AG09309 (cell line): ENCODE measurements around the gene ARHGAP26.
A peak's percentile ranks its signal among the peaks of the same experiment; 100 is the strongest.
"Not testable (repeated sequence)": the region's sequence is repeated elsewhere in the genome, so short reads cannot be mapped to it uniquely, and the experiment has no call there.

ENCODE experiments used
- DNase-seq: peaks from one replicate; pipeline ENCODE4 v3.0.0-alpha.2; 2010; ENCODE audit warnings: low read depth
- H3K4me3 ChIP-seq: 2 replicates; pipeline ENCODE4 v1.5.1; 2011; ENCODE audit warnings: mild to moderate bottlenecking, low read depth, low read length, moderate library complexity; ENCODE audit not compliant: control insufficient read depth
- TF ChIP-seq, protein P1 (sequence below): IDR thresholded peaks from 2 replicates; pipeline ENCODE4 v1.5.1; 2011; ENCODE audit warnings: mild to moderate bottlenecking, low read depth, low read length, inconsistent platforms; ENCODE audit not compliant: insufficient read depth, control insufficient read depth; ENCODE audit errors: missing control alignments

ARHGAP26 gene

DNA sequence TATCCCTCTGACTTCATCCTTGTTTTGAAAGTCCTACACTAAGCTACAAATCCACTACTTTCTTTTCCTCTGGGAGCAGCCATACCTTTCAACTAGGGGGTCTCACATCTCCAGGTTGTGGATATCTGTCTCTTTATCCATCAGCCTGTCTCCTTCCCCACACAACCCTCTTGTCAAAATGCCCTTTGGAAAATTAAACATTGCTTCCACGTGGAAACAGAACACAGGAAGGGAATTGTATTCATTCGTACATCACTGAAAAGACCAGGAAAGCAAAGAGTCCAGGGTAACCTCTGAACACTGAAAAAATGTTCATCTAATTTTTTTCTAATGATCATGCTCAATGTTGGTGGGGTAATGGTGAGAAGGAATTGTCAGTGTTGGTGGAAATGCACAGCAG, 429.7 kb downstream of the ARHGAP26 start:
- no peak overlapping the region for H3K4me3 ChIP-seq
- TF ChIP-seq, protein P1, sequence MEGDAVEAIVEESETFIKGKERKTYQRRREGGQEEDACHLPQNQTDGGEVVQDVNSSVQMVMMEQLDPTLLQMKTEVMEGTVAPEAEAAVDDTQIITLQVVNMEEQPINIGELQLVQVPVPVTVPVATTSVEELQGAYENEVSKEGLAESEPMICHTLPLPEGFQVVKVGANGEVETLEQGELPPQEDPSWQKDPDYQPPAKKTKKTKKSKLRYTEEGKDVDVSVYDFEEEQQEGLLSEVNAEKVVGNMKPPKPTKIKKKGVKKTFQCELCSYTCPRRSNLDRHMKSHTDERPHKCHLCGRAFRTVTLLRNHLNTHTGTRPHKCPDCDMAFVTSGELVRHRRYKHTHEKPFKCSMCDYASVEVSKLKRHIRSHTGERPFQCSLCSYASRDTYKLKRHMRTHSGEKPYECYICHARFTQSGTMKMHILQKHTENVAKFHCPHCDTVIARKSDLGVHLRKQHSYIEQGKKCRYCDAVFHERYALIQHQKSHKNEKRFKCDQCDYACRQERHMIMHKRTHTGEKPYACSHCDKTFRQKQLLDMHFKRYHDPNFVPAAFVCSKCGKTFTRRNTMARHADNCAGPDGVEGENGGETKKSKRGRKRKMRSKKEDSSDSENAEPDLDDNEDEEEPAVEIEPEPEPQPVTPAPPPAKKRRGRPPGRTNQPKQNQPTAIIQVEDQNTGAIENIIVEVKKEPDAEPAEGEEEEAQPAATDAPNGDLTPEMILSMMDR, result no peak
- no peak for DNase-seq

DNA sequence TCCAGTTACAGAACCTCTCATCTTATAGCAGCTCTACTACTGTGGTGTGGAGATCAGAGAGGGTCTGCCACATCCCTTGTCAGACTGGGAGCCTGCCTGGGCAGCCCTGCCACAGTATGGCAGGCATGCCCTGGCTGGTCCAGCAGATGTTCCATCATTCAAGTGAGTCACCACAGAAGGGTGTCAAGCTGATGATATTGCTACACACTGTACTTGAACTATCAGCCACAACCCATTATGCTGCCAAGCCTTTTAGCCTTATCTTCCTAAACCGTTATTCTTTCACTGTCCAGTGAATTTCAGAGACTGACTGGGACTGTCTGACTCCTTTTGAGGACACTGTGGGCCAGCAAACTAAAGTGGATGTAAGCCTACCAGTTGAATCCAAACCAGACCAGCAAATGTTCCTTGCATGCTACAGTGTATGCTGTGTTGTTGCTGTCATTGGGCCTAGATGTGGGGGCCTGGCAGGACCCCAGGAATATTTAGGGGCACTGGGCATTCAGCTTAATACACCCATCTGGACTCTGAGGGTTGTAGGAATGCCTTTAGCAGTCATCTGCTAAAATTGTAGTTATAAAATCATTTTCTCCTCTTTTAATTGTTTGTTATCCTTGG, 430.7 kb downstream of the ARHGAP26 start:
- peak; percentile 77 for DNase-seq
- TF ChIP-seq, protein P1, result no peak
- no peak overlapping the region for H3K4me3 ChIP-seq

DNA sequence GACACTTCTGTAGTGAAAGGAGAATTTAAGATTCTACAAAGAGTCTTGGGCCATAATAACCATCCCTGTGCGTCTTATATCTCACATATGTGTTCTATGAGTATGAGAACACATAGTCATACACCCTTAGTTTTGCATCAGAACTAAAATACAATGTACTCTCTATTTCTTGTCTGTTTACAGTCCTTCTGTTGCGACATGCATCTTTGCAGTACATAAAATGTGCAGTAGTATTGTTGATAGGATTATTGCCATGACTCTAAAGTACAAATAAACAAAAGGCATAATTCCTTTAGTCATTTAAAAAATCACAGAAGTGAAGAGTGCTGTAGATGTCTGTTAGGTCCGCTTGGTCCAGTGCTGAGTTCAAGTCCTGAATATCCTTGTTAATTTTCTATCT, 431.4 kb downstream of the ARHGAP26 start:
- TF ChIP-seq, protein P1, result no peak
- no peak for DNase-seq
- H3K4me3 ChIP-seq, result no peak overlapping the region

DNA sequence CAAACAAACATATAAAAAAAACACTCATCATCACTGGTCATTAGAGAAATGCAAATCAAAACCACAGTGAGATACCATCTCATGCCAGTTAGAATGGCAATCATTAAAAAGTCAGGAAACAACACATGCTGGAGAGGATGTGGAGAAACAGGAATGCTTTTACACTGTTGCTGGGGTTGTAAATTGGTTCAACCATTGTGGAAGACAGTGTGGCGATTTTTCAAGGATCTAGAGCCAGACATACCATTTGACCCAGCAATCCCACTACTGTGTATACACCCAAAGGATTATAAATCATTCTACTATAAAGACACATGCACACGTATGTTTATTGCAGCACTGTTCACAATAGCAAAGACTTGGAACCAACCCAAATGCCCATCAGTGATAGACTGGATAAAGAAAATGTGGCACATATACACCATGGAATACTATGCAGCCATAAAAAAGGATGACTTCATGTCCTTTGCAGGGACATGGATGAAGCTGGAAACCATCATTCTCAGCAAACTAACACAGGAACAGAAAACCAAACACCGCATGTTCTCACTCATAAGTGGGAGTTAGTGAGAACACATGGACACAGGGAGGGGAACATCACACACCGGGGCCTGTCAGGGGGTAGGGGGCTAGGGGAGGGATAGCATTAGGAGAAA, 433.3 kb downstream of the ARHGAP26 start:
- not testable (repeated sequence) for H3K4me3 ChIP-seq, DNase-seq

DNA sequence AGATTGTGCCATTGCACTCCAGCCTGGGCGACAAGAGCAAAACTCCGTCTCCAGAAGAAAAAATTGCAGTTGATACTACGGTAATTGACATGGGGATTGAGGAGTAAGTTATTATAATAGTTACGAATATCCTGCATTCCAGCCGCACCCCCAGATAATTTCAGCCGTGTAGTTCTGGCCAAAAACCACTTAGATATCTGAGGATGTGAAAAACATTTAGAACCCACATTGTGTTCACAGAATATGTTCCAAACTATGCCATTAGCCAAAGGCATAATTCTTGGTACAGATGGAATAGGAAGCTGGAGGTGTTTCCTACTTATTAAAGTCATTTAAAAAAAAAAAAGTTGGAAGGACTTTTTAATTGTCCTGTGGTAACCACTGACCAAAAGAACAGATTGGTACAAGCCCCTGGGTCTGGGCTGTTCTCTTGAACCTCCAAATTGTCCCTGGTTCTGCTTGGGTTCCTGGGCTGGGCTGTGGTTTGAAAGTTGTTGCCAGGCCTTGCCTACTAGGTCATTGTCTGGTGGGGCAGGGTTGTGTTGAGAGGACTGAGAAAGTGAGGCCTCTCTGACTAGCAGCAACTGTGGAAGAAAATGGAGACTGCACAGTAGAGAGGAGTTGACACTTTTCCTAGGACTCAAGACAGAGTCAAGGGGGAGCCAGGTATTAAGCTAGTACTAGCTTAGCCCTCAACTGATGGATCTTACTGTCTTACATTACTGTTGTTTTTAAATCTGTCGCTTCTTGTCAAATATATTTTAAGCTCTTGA, 434.5 kb downstream of the ARHGAP26 start:
- TF ChIP-seq, protein P1, result no peak
- H3K4me3 ChIP-seq, result no peak overlapping the region
- DNase-seq, result no peak

DNA sequence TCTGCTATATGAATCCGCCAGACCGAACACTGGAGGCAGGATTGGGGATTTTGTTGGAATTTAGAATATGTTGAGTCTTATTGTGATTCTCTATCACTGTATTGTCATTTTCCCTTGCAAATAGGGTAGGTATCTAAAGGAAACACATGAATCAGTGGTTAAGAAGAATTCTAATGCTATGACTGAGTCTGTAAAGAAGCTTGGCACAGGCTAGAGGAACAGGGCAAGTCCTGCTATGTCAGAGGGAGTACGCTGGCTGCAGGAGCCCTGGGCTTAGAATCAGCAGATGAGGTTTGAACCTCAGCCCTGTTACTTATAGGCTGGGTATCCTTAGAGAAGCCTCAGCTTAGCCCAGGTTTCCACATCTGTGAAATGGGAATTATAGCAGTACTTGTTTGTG, 435.2 kb downstream of the ARHGAP26 start:
- no peak overlapping the region for H3K4me3 ChIP-seq
- peak; percentile 85 for DNase-seq
- TF ChIP-seq, protein P1, result no peak

DNA sequence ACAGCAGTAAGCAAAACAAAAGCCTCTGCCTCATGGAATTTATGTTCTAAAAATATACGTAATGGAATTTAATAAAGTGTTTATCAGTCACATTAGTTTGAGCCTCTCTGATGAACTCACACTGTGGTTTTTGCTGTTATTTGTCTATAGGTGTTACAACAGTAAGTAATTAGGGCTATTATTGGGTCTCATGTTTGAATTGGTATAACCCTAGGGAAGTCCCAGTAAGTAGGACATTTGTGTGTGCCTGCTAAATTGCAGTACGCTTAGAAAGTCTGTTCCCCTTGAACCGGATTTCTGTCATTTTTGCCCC, 435.7 kb downstream of the ARHGAP26 start:
- no peak overlapping the region for H3K4me3 ChIP-seq
- DNase-seq, result no peak
- TF ChIP-seq, protein P1, result no peak
